Activated CD8-positive, alpha-beta memory T cell treated with anti-CD3 and anti-CD28 coated beads, Interleukin-2, amount 50 U/mL, for 24 hours (primary cell): ENCODE measurements around the gene FAM78B.

Experiments
- DNase-seq: peaks from one replicate; pipeline ENCODE4 v3.0.0-alpha.2; 2020; ENCODE audit errors: extremely low read depth

FAM78B gene, protein sequence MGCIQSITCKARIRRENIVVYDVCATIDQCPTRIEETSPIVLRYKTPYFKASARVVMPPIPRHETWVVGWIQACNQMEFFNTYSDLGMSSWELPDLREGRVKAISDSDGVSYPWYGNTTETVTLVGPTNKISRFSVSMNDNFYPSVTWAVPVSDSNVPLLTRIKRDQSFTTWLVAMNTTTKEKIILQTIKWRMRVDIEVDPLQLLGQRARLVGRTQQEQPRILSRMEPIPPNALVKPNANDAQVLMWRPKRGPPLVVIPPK

GRCh38 chr1:166166698-166167571, at the start of gene FAM78B:
Gene FAM78B, minus strand, starts transcription at chr1:166167001. Its CDS starts 753 bp downstream, at chr1:166166248.
- no peak for DNase-seq

- DNase-seq, result no peak
Measured at GRCh38 chr1:166202546-166202945, 35.7 kb upstream of the FAM78B start.

- no peak for DNase-seq
Measured at GRCh38 chr1:166200743-166201142, 33.9 kb upstream of the FAM78B start.

GRCh38 chr1:166197597-166197996, 30.8 kb upstream of the FAM78B start:
- DNase-seq, result no peak

GRCh38 chr1:166197141-166197540, 30.3 kb upstream of the FAM78B start:
- DNase-seq, result no peak

GRCh38 chr1:166193057-166193698, 26.4 kb upstream of the FAM78B start:
- no peak for DNase-seq

- DNase-seq, result no peak
Measured at GRCh38 chr1:166190400-166190799, 23.6 kb upstream of the FAM78B start.

DNA sequence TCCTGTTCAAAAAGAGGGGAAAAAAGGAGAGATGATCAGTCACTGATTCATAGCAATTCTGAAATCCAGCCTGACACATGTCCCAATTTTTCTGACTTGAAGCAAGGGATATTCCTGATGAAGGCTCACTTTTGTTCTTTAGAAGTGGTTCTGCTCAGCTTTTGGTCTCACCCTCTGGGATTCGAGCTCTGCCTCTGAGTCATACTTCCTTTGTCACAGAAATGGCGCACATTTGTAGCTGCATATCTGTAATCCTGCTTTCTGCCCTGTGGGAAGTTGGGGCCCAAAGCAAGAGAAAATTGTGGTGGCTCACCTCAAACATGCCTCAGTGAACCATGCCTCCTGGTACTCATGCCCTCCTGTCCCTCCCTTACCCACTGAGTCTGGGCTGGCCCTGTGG, 22.3 kb upstream of the FAM78B start:
- no peak for DNase-seq

- DNase-seq, result no peak
Measured at GRCh38 chr1:166185526-166185925, 18.7 kb upstream of the FAM78B start.

GRCh38 chr1:166184897-166185296, 18.1 kb upstream of the FAM78B start:
- DNase-seq, result no peak

DNA sequence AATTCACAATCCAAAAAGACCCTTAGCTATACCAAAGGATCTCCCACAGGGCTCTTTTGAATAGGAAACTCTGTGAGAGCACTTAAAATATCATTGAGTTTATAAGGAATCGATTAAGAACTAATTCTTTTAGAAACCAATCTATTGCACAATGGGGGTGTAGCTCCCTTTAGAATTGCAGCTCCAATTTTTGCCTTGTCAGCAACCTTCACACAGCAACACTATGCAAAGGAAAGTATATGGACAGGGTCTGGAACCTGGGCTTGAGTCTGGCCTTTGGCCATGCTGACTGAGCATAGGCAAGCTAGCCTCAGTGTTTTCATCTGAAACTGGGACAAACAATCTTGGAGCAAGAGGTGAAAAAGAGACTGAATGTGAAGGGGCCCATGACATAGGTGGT, 17.2 kb upstream of the FAM78B start:
- DNase-seq, result no peak

DNA sequence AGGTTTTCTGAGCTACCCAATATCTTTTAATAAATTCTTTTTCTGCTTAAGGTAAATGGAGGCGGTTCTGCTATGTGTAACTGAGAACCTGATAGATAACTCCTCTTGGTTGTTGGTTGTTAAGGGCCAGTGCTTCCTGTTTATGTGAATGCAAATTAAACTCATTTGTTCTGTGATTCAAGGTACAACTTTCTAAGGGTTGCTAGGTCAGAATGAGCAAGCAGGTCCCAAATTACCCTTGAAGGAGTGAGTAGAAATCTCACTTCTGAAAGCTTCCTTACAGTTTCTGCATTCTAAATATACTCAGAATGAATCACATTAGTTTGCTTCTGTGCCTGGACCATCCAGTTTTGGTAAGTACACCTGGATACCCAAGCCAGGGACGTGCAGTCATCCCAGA, 15.5 kb upstream of the FAM78B start:
- DNase-seq, result no peak

GRCh38 chr1:166176416-166176815, 9.6 kb upstream of the FAM78B start:
- no peak for DNase-seq

- no peak for DNase-seq
Measured at GRCh38 chr1:166175032-166175431, 8.2 kb upstream of the FAM78B start.

GRCh38 chr1:166174108-166174507, 7.3 kb upstream of the FAM78B start:
- no peak for DNase-seq

DNA sequence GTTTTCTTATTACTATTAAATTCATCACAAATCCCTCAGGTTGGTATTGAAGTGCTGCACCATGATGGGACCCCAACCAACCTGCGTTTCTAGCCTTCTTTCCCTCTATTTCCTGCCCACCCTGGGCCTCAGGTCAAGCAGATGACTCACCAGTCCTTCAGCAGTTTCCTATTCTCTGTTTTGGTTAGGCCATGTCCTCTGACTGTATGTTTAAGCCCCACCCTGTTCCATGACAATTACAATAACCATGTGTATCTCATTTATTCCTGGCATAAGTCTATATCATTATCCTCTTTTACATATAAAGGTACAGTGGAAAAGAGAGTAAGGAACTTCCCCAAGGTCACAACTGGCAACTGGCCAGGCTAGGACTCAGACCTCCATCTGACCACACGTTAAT, 5.3 kb upstream of the FAM78B start:
- DNase-seq, result no peak

- DNase-seq, result no peak
Measured at GRCh38 chr1:166170726-166171125, 3.9 kb upstream of the FAM78B start.

DNA sequence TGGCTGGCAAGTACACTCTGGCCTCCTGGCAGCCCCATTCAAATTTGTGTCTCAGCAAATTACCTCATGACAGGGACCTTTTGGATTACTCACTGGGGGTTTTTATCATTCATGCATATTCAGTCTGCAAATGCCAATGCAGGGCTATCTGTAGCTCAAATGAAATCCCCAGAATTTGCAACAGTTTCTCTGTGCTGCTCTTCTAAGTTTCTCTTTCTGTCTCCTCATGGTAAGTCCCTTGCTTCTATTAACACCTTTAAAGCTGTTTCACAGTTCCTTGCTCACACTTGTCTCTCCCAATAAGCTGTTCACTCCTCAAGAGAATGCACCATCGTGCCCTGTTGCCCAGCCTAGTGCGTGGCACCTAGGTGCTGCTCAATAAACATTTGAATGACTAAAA, 3.3 kb upstream of the FAM78B start:
- no peak for DNase-seq

- DNase-seq, result no peak
Measured at GRCh38 chr1:166169182-166169581, 2.4 kb upstream of the FAM78B start.

- no peak for DNase-seq
Measured at GRCh38 chr1:166167572-166167925, 748 bp upstream of the FAM78B start.

DNA sequence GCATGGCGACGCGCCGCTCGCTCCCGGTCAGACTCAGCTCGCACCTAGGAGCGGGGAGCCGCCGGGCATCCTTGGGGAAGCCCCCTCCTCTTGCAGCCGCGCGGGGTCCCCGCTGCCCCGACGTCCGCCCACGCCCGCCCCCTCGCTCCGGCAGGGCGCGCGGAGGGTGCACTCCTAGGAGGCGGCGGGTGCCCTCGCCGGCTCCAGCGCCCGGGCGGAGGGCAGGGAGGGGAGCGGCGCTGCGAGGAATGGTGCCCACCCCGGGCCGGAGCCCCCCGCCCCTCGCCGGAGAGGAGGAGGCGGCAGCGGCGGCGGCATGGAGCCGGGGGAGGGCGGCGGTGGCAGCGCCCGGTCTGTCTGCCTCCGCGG, 488 bp downstream of the FAM78B start:
- no peak for DNase-seq

GRCh38 chr1:166165661-166166328, 1.0 kb downstream of the FAM78B start:
- DNase-seq, result no peak
